Psoas muscle (tissue), 8 donors: ENCODE results near the gene MUC3A. TPM values are rescaled to one million over a fixed set of nuclear protein-coding genes. Genes with fewer than 3 reads are reported as not detected.
A peak's percentile ranks its signal among the peaks of the same experiment; 100 is the strongest.
"Not testable (repeated sequence)": the region's sequence is repeated elsewhere in the genome, so short reads cannot be mapped to it uniquely, and the experiment has no call there.

Experiments
- ATAC-seq, 4 donors: fragments of 200-7000 bp; cut with Tn5 transposase; one replicate each; pipeline ENCODE4 v1.9.1; 2020; ENCODE audit warnings: moderate library complexity in 3 of 4, mild to moderate bottlenecking in 2 of 4
- DNase-seq, 2 donors: peaks; one replicate each; pipeline ENCODE4 v3.0.0-alpha.2; 2020
- H3K27ac ChIP-seq: fragments of 200-600 bp; one replicate; pipeline ENCODE4 v1.8.0; 2022
- H3K27me3 ChIP-seq, 3 donors: fragments of 200-600 bp in 1 of 3; one replicate each; pipeline versions ENCODE4 v1.6.1 to v1.8.0; 2013 to 2022; ENCODE audit warnings: low read length in 2 of 3, mild to moderate bottlenecking in 2 of 3, moderate library complexity in 1 of 3; ENCODE audit not compliant: insufficient read depth in 3 of 3
- H3K36me3 ChIP-seq, 2 donors: fragments of 200-600 bp in 1 of 2; one replicate each; pipeline versions ENCODE4 v1.6.1 to v1.8.0; 2013 to 2022; ENCODE audit warnings: low read depth in 1 of 2, mild to moderate bottlenecking in 1 of 2, moderate library complexity in 1 of 2; ENCODE audit not compliant: insufficient read depth in 1 of 2
- H3K4me1 ChIP-seq: fragments of 200-600 bp; one replicate; pipeline ENCODE4 v1.8.0; 2022
- H3K4me3 ChIP-seq: fragments of 200-600 bp; one replicate; pipeline ENCODE4 v1.8.0; 2022; ENCODE audit warnings: mild to moderate bottlenecking
- H3K9me3 ChIP-seq: fragments of 200-600 bp; one replicate; pipeline ENCODE4 v1.8.0; 2022
- CTCF ChIP-seq: fragments of 200-600 bp; IDR thresholded peaks from one replicate; pipeline ENCODE4 v1.8.0; 2022; ENCODE audit warnings: antibody characterized with exemption
- WGBS, 3 donors: extraction: QIAGEN DNeasy Blood & Tissue Kit; methylation state at CpG; one replicate each; pipeline versions ENCODE4 v1.1.6 to v1.1.7; 2013; 5-methylcytosine and 5-hydroxymethylcytosine counted together
- intact Hi-C, 2 donors: fragments of 100-400 bp; cut with DNase I; formaldehyde crosslinking; loops; one replicate each; pipeline versions ENCODE4 v1.11.0 to v1.14.2; 2022
- polyA plus RNA-seq, 3 donors: library from polyadenylated mRNA; stranded (reverse); fragments of 200-250 nt; gene quantifications; one replicate each; pipeline ENCODE4 v1.2.3, GENCODE V29; 2013
- total RNA-seq, 4 donors: library from RNA; stranded (reverse); fragmentation: NEBNext Ultra II Directional in 2 of 4; extraction: Animal tissue kit (Norgen Biotek cat#: 25700) in 2 of 4; gene quantifications; one replicate each; pipeline versions ENCODE4 v1.2.1 to v1.2.4, GENCODE V29; 2021 to 2023
- donor health status: healthy with polysubstance abuse.
- donor health status: DM: no; HTN: no; CAD: no; lungs with moderate emphysema.
- donor health status: Bipolar disorder and iron deficiency.
- donor health status: healthy.
- donor health status: DM: yes; HTN: yes; CAD: no.
- donor health status: DM: no; HTN: no; CAD: no.
- donor health status: DM: no; HTN: no; CAD: no.
- donor health status: DM: yes; HTN: yes; CAD: no.

The MUC3A gene
- total and polyA plus RNA-seq, 7 donors: 0.10 to 0.79 (median 0.30) TPM

- 56 to 72% (median 58%) methylated on average over 4 of the region's 4 CpGs for WGBS, 3 donors
Measured at GRCh38 chr7:100985033-100985797, 35.9 kb downstream of the MUC3A start.

GRCh38 chr7:100991631-100992030 is 42.3 kb downstream of the MUC3A start:
- ATAC-seq (no peak), DNase-seq (no peak)
- no peak for TF ChIP-seq CTCF
- H3K27me3 ChIP-seq: no peaks in the 10 kb centered on the region
- no peak overlapping the region for H3K4me3 ChIP-seq
- no peaks in the 10 kb centered on the region for H3K9me3 ChIP-seq
- no peaks in the 10 kb centered on the region for H3K4me1 ChIP-seq
- intact Hi-C loops: no loop called here
- no peak overlapping the region for H3K27ac ChIP-seq
- no peaks in the 10 kb centered on the region for H3K36me3 ChIP-seq
- WGBS, 3 donors: 88 to 91% (median 90%) methylated on average over 9 of the region's 9 CpGs

More at GRCh38 chr7:100985033-100985797, 35.9 kb downstream of the MUC3A start:
- H3K27ac ChIP-seq, H3K4me1 ChIP-seq, ATAC-seq, intact Hi-C loops, H3K4me3 ChIP-seq, DNase-seq, H3K9me3 ChIP-seq, H3K27me3 ChIP-seq, H3K36me3 ChIP-seq: not testable (repeated sequence)

GRCh38 chr7:100992280-100992679 is 42.9 kb downstream of the MUC3A start:
- H3K4me1 ChIP-seq, ATAC-seq, H3K9me3 ChIP-seq, intact Hi-C loops, DNase-seq, H3K27ac ChIP-seq, H3K4me3 ChIP-seq, H3K36me3 ChIP-seq, H3K27me3 ChIP-seq: not testable (repeated sequence)
- 84 to 88% (median 85%) methylated on average over 11 to 12 of the region's 12 CpGs for WGBS, 3 donors

- H3K27me3 ChIP-seq, H3K4me3 ChIP-seq, H3K9me3 ChIP-seq, H3K27ac ChIP-seq, DNase-seq, ATAC-seq, H3K4me1 ChIP-seq, intact Hi-C loops, H3K36me3 ChIP-seq: not testable (repeated sequence)
- WGBS, 3 donors: no CpG with 5 or more reads among the region's 9 CpGs
Measured at GRCh38 chr7:100994671-100995070, 45.3 kb downstream of the MUC3A start.

GRCh38 chr7:100998530-100998929 is 49.2 kb downstream of the MUC3A start:
- H3K9me3 ChIP-seq, ATAC-seq, intact Hi-C loops, H3K27me3 ChIP-seq, H3K36me3 ChIP-seq, H3K4me1 ChIP-seq, H3K27ac ChIP-seq, H3K4me3 ChIP-seq: not testable (repeated sequence)
- 81 to 82% (median 81%) methylated on average over 4 of the region's 10 CpGs for WGBS, 3 donors
- DNase-seq: peak in 1 of 2 donors; percentile 37

GRCh38 chr7:100999334-100999733 is 50.0 kb downstream of the MUC3A start:
- intact Hi-C loops, ATAC-seq, DNase-seq, H3K9me3 ChIP-seq, H3K36me3 ChIP-seq, H3K4me3 ChIP-seq, H3K4me1 ChIP-seq, H3K27ac ChIP-seq, H3K27me3 ChIP-seq: not testable (repeated sequence)
- no CpG with 5 or more reads among the region's 9 CpGs for WGBS, 3 donors

GRCh38 chr7:101000025-101000424 is 50.7 kb downstream of the MUC3A start:
- H3K27ac ChIP-seq, intact Hi-C loops, H3K36me3 ChIP-seq, H3K4me1 ChIP-seq, H3K27me3 ChIP-seq, ATAC-seq, H3K9me3 ChIP-seq, H3K4me3 ChIP-seq: not testable (repeated sequence)
- DNase-seq: peak in 1 of 2 donors; percentile 47
- WGBS, 3 donors: 80 to 82% (median 82%) methylated on average over 9 to 10 of the region's 10 CpGs

GRCh38 chr7:101002333-101002732 is 53.0 kb downstream of the MUC3A start:
- H3K27ac ChIP-seq, intact Hi-C loops, H3K36me3 ChIP-seq, H3K27me3 ChIP-seq, DNase-seq, H3K9me3 ChIP-seq, ATAC-seq, H3K4me3 ChIP-seq, H3K4me1 ChIP-seq: not testable (repeated sequence)
- WGBS, 3 donors: 89 to 98% (median 97%) methylated on average over 2 of the region's 8 CpGs

- H3K9me3 ChIP-seq, H3K27ac ChIP-seq, H3K4me3 ChIP-seq, H3K36me3 ChIP-seq, DNase-seq, intact Hi-C loops, ATAC-seq, H3K4me1 ChIP-seq: not testable (repeated sequence)
- WGBS, 3 donors: 61 to 71% (median 63%) methylated on average over 2 of the region's 2 CpGs
- peaks cover 0 to 15% (median 0%) of the 10 kb centered on the region in 3 donors for H3K27me3 ChIP-seq
Measured at GRCh38 chr7:101007361-101007760, 58.0 kb downstream of the MUC3A start.
